H1 (cell line): ENCODE measurements around the gene ZBTB47.

Experiments
- BRCA1 ChIP-seq: IDR thresholded peaks from 2 replicates; pipeline ENCODE4 v1.6.1; 2012; ENCODE audit warnings: low read depth, low read length, improper control_type of control experiment
- CTCF ChIP-seq, 3 experiments: IDR thresholded peaks; 1 replicate in 2 of 3; 2 replicates in 1 of 3; pipeline versions ENCODE4 v1.5.1 to v1.6.1; 2011; ENCODE audit warnings: low read length in 3 of 3, mild to moderate bottlenecking in 3 of 3, inconsistent platforms in 2 of 3, low read depth in 1 of 3, moderate library complexity in 1 of 3; ENCODE audit not compliant: insufficient read depth in 1 of 3; ENCODE audit errors: control extremely low read depth in 1 of 3
- GABPA ChIP-seq: IDR thresholded peaks from 2 replicates; pipeline ENCODE4 v1.6.1; 2011; ENCODE audit warnings: mild to moderate bottlenecking, low read length, moderate library complexity, borderline replicate concordance; ENCODE audit not compliant: insufficient read depth
- HDAC2 ChIP-seq, 2 experiments: fragments of 300-600 bp in 1 of 2; sonication (generic) in 1 of 2; IDR thresholded peaks; 2 replicates each; pipeline ENCODE4 v1.6.1; 2011 to 2012; ENCODE audit warnings: low read depth in 2 of 2, low read length in 2 of 2, mild to moderate bottlenecking in 2 of 2, moderate library complexity in 2 of 2, borderline replicate concordance in 1 of 2, inconsistent platforms in 1 of 2
- MAFK ChIP-seq: IDR thresholded peaks from 2 replicates; pipeline ENCODE4 v1.6.1; 2012; ENCODE audit warnings: low read depth, mild to moderate bottlenecking, improper control_type of control experiment, low read length
- POLR2AphosphoS5 ChIP-seq: IDR thresholded peaks from 2 replicates; pipeline ENCODE4 v1.6.1; 2011; ENCODE audit warnings: low read depth, low read length
- RXRA ChIP-seq: IDR thresholded peaks from 2 replicates; pipeline ENCODE4 v1.6.1; 2011; ENCODE audit warnings: low read depth, mild to moderate bottlenecking, low read length, moderate library complexity; ENCODE audit not compliant: insufficient read depth

GRCh38 chr3:42698216-42698910, 44.9 kb downstream of the ZBTB47 start:
- no peak for TF ChIP-seq MAFK
- no peak for TF ChIP-seq RXRA
- no peak for TF ChIP-seq CTCF (IDR thresholded peaks at IDR 0.05; ENCODE audit: control extremely low read depth in 1 of 3, insufficient read depth in 1 of 3, low read depth in 1 of 3, low read length in 3 of 3)
- TF ChIP-seq HDAC2 (IDR thresholded peaks at IDR 0.05; ENCODE audit: borderline replicate concordance in 1 of 2, low read depth in 2 of 2, low read length in 2 of 2) = no peak
- TF ChIP-seq GABPA = no peak
- no peak for TF ChIP-seq POLR2AphosphoS5
- TF ChIP-seq BRCA1 = no peak
